ENCODE results near the gene TOB1.

Gene TOB1

DNA sequence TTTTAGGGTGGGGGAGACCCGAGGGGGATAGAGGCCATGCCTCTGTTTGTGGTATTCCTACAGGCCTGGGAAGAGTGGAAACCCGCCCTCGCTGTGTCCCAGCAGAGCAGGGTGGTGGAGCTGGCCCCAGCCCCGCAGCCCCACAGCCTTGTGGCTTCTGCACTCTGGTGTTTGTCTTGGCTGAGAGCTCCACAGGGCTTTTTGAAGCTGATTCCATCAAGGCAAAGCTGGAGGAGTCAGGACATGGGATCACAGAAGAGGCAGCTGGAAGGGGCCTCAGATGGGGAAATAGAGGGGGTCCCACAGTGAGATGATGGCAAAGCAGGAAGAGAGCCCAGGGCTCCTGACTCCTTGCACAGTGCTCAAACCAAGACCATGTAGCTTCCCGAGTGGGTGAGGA lies 35.8 kb downstream of the TOB1 start:
- intact Hi-C loops (cut with DNase I; ENCODE audit: low total_unique reads) = no loop called here
- H3K27ac ChIP-seq = no peak overlapping the region

DNA sequence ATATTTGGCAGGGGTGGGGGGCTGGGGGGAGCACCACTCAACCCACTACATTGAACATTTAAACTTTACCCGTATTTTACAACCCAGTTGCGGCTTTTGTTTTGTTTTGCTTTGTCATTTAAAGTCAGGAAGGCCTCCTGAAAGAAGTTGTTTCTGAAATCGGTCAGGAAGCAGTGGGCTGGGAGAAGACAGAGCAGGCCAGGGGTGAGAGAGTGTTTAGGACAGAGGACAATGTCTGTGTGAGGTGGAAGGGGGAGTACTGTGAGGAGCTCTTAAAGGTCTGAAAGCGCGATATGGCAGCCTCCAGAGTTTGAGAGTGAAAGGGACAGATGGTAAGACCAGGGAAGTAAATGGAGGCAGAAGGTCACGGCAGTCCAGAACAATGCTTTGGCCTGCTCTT lies 36.8 kb downstream of the TOB1 start:
- Histone ChIP-seq H3K4me3 (no peak overlapping the region), H3K36me3 (no peaks in the 10 kb centered on the region), H3K27me3 (peaks cover 0 to 5% of the 10 kb centered on the region in 2 donors), H3K4me1 (peaks cover 0 to 25% (median 5%) of the 10 kb centered on the region in 4 donors), H3K27ac (no peak overlapping the region), H3K9me3 (no peaks in the 10 kb centered on the region)
- TF ChIP-seq, protein P1, sequence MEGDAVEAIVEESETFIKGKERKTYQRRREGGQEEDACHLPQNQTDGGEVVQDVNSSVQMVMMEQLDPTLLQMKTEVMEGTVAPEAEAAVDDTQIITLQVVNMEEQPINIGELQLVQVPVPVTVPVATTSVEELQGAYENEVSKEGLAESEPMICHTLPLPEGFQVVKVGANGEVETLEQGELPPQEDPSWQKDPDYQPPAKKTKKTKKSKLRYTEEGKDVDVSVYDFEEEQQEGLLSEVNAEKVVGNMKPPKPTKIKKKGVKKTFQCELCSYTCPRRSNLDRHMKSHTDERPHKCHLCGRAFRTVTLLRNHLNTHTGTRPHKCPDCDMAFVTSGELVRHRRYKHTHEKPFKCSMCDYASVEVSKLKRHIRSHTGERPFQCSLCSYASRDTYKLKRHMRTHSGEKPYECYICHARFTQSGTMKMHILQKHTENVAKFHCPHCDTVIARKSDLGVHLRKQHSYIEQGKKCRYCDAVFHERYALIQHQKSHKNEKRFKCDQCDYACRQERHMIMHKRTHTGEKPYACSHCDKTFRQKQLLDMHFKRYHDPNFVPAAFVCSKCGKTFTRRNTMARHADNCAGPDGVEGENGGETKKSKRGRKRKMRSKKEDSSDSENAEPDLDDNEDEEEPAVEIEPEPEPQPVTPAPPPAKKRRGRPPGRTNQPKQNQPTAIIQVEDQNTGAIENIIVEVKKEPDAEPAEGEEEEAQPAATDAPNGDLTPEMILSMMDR (IDR thresholded peaks at IDR 0.05) = no peak
- no peak for DNase-seq
- intact Hi-C loops (cut with DNase I; ENCODE audit: low total_unique reads) = no loop called here

More for the DNA sequence above, 35.8 kb downstream of the TOB1 start:
- Histone ChIP-seq H3K9me3 (no peaks in the 10 kb centered on the region), H3K36me3 (no peaks in the 10 kb centered on the region), H3K27me3 (peaks cover 0 to 5% of the 10 kb centered on the region in 2 donors), H3K4me3 (no peak overlapping the region), H3K4me1 (peaks cover 0 to 31% (median 11%) of the 10 kb centered on the region in 4 donors)
- DNase-seq = no peak
- TF ChIP-seq, protein P1 (IDR thresholded peaks at IDR 0.05) = no peak

DNA sequence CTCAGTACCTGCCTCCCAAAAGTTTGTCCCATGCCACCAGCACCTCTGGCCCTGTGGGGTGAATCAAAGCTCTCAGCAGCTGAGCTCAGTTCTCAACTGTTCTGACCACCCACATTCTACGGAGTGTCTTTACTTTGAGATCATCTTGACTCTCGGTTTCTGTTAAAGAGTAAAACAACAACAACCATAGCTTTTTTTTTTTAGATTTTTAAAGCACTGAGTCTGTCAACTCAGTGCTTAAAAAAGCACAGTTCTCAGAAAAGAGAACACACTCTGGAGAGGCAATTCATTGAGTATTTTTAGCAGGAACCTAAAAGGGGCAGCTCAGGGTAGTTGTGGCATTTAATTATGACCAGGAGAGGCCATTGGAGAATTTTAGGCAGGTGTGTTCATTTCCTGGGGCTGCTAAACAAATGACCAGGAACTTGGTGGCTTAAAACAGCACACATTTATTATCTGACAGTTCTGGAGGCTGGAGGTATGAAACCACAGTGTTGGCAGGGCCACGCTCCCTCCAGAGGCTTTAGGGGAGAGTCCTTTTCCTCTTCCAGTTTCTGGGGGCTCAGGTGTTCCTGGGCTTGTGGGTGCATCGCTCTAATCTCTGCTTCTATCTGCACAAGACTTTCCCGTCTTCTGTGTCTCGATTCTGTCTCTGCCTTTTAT lies 37.5 kb downstream of the TOB1 start:
- intact Hi-C loops (cut with DNase I; ENCODE audit: low total_unique reads) = no loop called here
- no peak overlapping the region for H3K4me3 ChIP-seq
- no peaks in the 10 kb centered on the region for H3K36me3 ChIP-seq
- no peak overlapping the region for H3K27ac ChIP-seq
- no peak for DNase-seq
- H3K9me3 ChIP-seq = no peaks in the 10 kb centered on the region
- TF ChIP-seq, protein P1 (IDR thresholded peaks at IDR 0.05) = no peak
- H3K27me3 ChIP-seq = peaks cover 0 to 5% of the 10 kb centered on the region in 2 donors
- peaks cover 0 to 25% (median 5%) of the 10 kb centered on the region in 4 donors for H3K4me1 ChIP-seq

DNA sequence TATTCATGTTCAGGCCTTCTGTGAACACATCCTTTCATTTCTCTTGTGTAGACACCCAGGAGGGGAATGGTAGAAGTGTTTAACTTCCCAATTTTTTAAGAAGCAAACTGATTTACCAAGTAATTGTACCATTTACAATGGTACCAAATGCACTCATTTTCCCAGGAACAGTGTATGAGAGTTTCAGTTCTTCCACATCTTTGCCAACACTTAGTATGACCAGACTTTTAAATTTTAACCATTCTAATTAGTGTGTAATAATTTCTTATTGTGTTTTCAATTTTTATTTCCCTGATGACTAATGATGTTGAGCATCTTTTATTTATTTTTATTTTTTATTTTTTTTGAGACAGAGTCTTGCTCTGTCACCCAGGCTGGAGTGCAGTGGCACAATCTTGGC lies 41.0 kb downstream of the TOB1 start:
- no peaks in the 10 kb centered on the region for H3K9me3 ChIP-seq
- TF ChIP-seq, protein P1 (IDR thresholded peaks at IDR 0.05) = no peak
- H3K27ac ChIP-seq = no peak overlapping the region
- H3K4me1 ChIP-seq = peaks cover 0 to 12% (median 1%) of the 10 kb centered on the region in 4 donors
- DNase-seq = no peak
- no peaks in the 10 kb centered on the region for H3K36me3 ChIP-seq
- intact Hi-C loops (cut with DNase I; ENCODE audit: low total_unique reads) = no loop called here
- no peak overlapping the region for H3K4me3 ChIP-seq
- peaks cover 0 to 3% of the 10 kb centered on the region in 2 donors for H3K27me3 ChIP-seq

DNA sequence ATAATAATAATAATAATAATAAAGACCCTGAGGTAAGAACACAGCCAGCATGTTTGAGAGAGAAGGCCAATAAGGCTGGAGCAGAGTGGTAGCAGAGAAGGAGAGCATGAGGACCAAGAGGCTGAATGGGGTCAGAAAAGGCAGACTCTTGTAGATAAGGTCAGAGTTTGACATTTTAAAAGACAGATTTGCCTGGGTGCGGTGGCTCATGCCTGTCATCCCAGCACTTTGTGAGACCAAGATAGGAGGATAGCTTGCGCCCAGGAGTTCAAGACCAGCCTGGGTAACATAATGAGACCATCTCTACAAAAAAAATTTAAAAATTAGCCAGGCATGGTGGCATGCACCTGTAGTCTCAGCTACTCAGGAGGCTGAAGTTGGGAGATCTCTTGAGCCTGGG lies 41.7 kb downstream of the TOB1 start:
- intact Hi-C loops (cut with DNase I; ENCODE audit: low total_unique reads) = no loop called here
- TF ChIP-seq, protein P1 (IDR thresholded peaks at IDR 0.05) = no peak
- Histone ChIP-seq H3K9me3 (no peaks in the 10 kb centered on the region), H3K27ac (no peak overlapping the region), H3K27me3 (peaks cover 0 to 7% of the 10 kb centered on the region in 2 donors), H3K4me3 (no peak overlapping the region), H3K36me3 (no peaks in the 10 kb centered on the region), H3K4me1 (peaks cover 0 to 6% (median 0%) of the 10 kb centered on the region in 4 donors)
- DNase-seq = no peak
